ENCODE measurements around the gene IFITM1.

GRCh38 chr11:295351-296170 lies 18.3 kb upstream of the IFITM1 start:
- TF ChIP-seq CTCF (IDR thresholded peaks at IDR 0.05) (no peak), POLR2A (IDR thresholded peaks at IDR 0.05) (no peak), POLR2AphosphoS5 (IDR thresholded peaks at IDR 0.05) (no peak), EP300 (IDR thresholded peaks at IDR 0.05) (no peak)
